ENCODE measurements around the gene PSKH1. TPM values are rescaled to one million over a fixed set of nuclear protein-coding genes. Genes with fewer than 3 reads are reported as not detected.
A peak's percentile ranks its signal among the peaks of the same experiment; 100 is the strongest.

PSKH1 gene
- total and polyA plus RNA-seq, 10 of the 15 experiments (the other 5 are each of a cell fraction or from before 2014, with no cell fraction given) = 0.63 to 20.4 (median 7.8) TPM

GRCh38 chr16:67936124-67936879 lies 43.2 kb downstream of the PSKH1 start, which contains the start of gene PSMB10 (continued):
- TF ChIP-seq PBX3 (IDR thresholded peaks at IDR 0.05; ENCODE audit: insufficient replicate concordance, low read depth, low read length) = no peak
- TF ChIP-seq CBX5 (IDR thresholded peaks at IDR 0.05; ENCODE audit: low read depth) = no peak
- no peak for TF ChIP-seq ATF7 (IDR thresholded peaks at IDR 0.05; ENCODE audit: low read depth)
- TF ChIP-seq STAT1 (conservative IDR thresholded peaks at IDR 0.05) = 0 out of 2 replicates have a peak, but pooled peaks have one; percentile 37
- peak; percentile 75 for TF ChIP-seq POLR2A (IDR thresholded peaks at IDR 0.05; ENCODE audit: low read depth, low read length)
- TF ChIP-seq SMC3 (IDR thresholded peaks at IDR 0.05; ENCODE audit: borderline replicate concordance, low read length) = no peak
- no peak for TF ChIP-seq NFXL1 (IDR thresholded peaks at IDR 0.05; ENCODE audit: borderline replicate concordance)
- peak in 1 of 2 experiments; percentile 40; a peak in 1 of 4 replicates for TF ChIP-seq BHLHE40 (IDR thresholded peaks at IDR 0.05; ENCODE audit: borderline replicate concordance in 1 of 2, low read depth in 2 of 2, low read length in 1 of 2)
- TF ChIP-seq EP300 (IDR thresholded peaks at IDR 0.05; ENCODE audit: borderline replicate concordance in 1 of 2, control insufficient read depth in 1 of 2, low read depth in 2 of 2, low read length in 2 of 2) = no peak
- TF ChIP-seq PML (IDR thresholded peaks at IDR 0.05; ENCODE audit: low read length) = no peak
- TF ChIP-seq IKZF2 (IDR thresholded peaks at IDR 0.05) = no peak
- no peak for TF ChIP-seq IRF5 (IDR thresholded peaks at IDR 0.05; ENCODE audit: borderline replicate concordance)
- TF ChIP-seq RCOR1 (conservative IDR thresholded peaks at IDR 0.05; ENCODE audit: low read depth, low read length) = no peak
- TF ChIP-seq KDM1A (IDR thresholded peaks at IDR 0.05; ENCODE audit: borderline replicate concordance) = no peak
- 0 out of 3 replicates have a peak, but pooled peaks of 1 of the 2 experiments have one; percentile 2 for TF ChIP-seq EGR1 (IDR thresholded peaks at IDR 0.05; ENCODE audit: borderline replicate concordance in 1 of 2, low read depth in 2 of 2, low read length in 2 of 2)
- peak; percentile 79; the same call in 1 of the 2 replicates for TF ChIP-seq TAF1 (IDR thresholded peaks at IDR 0.05; ENCODE audit: borderline replicate concordance, low read depth, low read length)
- TF ChIP-seq RELA (IDR thresholded peaks at IDR 0.05; ENCODE audit: borderline replicate concordance, partially characterized antibody) = no peak
- no peak for TF ChIP-seq SP1 (IDR thresholded peaks at IDR 0.05; ENCODE audit: low read depth, low read length)
- TF ChIP-seq HDAC6 (IDR thresholded peaks at IDR 0.05; ENCODE audit: unreplicated experiment) = no peak
- TF ChIP-seq GATAD2B (conservative IDR thresholded peaks at IDR 0.05; ENCODE audit: low read depth) = 0 out of 2 replicates have a peak, but pooled peaks have one; percentile 13
- TF ChIP-seq CHD4 (IDR thresholded peaks at IDR 0.05) = no peak
